HG02763 (cell line): ENCODE measurements around the gene OR4C13.
"Not testable (repeated sequence)": the region's sequence is repeated elsewhere in the genome, so short reads cannot be mapped to it uniquely, and the experiment has no call there.

Experiments used
- ATAC-seq: cut with Tn5 transposase; IDR thresholded peaks from one replicate; pipeline ENCODE4 v1.9.1; 2021; ENCODE audit warnings: mild to moderate bottlenecking, moderate library complexity; ENCODE audit not compliant: unreplicated experiment

OR4C13 gene

GRCh38 chr11:49952091-49952490 is at the start of gene OR4C13:
Gene OR4C13 (plus strand): TSS chr11:49952391. CDS start chr11:49952423, 32 bp downstream.
- ATAC-seq = no peak

GRCh38 chr11:49911516-49911915 is 40.7 kb upstream of the OR4C13 start:
- ATAC-seq = not testable (repeated sequence)

GRCh38 chr11:49948701-49949100 is 3.5 kb upstream of the OR4C13 start:
- not testable (repeated sequence) for ATAC-seq

GRCh38 chr11:49973439-49973838 is 21.2 kb downstream of the OR4C13 start:
- ATAC-seq = not testable (repeated sequence)

GRCh38 chr11:49982435-49982834 is 30.2 kb downstream of the OR4C13 start, which contains the start of gene OR4C12:
Gene OR4C12 (minus strand): TSS chr11:49982535. CDS start chr11:49982501, 34 bp downstream.
- ATAC-seq = not testable (repeated sequence)

- ATAC-seq = no peak
Measured at GRCh38 chr11:49995565-49995964, 43.4 kb downstream of the OR4C13 start.
